HEK293 (cell line): Measurements from ENCODE around the gene ZNF432.

Experiments used
- BCL11A ChIP-seq: fragments of 450-650 bp; formaldehyde crosslinking; IDR thresholded peaks from 2 replicates; pipeline ENCODE4 v1.5.1; 2016; ENCODE audit warnings: low read depth, missing biosample characterization, missing genetic modification characterization
- GLI2 ChIP-seq: fragments of 450-650 bp; formaldehyde crosslinking; IDR thresholded peaks from 2 replicates; pipeline ENCODE4; 2017; ENCODE audit warnings: missing biosample characterization, missing genetic modification characterization, low read depth, borderline replicate concordance
- INSM2 ChIP-seq: fragments of 450-650 bp; formaldehyde crosslinking; IDR thresholded peaks from 2 replicates; pipeline ENCODE4 v1.5.1; 2016; ENCODE audit warnings: missing biosample characterization, missing genetic modification characterization
- KLF1 ChIP-seq: fragments of 450-650 bp; formaldehyde crosslinking; IDR thresholded peaks from 2 replicates; pipeline ENCODE4 v1.5.1; 2016; ENCODE audit warnings: missing biosample characterization, missing genetic modification characterization
- KLF17 ChIP-seq: fragments of 450-650 bp; formaldehyde crosslinking; IDR thresholded peaks from 2 replicates; pipeline ENCODE4 v1.5.1; 2016; ENCODE audit warnings: missing biosample characterization, missing genetic modification characterization
- KLF7 ChIP-seq: fragments of 450-650 bp; formaldehyde crosslinking; IDR thresholded peaks from 2 replicates; pipeline ENCODE4 v1.5.1; 2016; ENCODE audit warnings: missing biosample characterization, missing genetic modification characterization, borderline replicate concordance
- MZF1 ChIP-seq: fragments of 450-650 bp; formaldehyde crosslinking; IDR thresholded peaks from 2 replicates; pipeline ENCODE4 v1.5.1; 2017; ENCODE audit warnings: missing biosample characterization, missing genetic modification characterization, borderline replicate concordance
- PRDM4 ChIP-seq: fragments of 450-650 bp; formaldehyde crosslinking; IDR thresholded peaks from 2 replicates; pipeline ENCODE4 v1.5.1; 2017; ENCODE audit warnings: missing biosample characterization, missing genetic modification characterization
- PRDM6 ChIP-seq: fragments of 450-650 bp; formaldehyde crosslinking; IDR thresholded peaks from 2 replicates; pipeline ENCODE4 v1.5.1; 2017; ENCODE audit warnings: missing biosample characterization, missing genetic modification characterization
- REPIN1 ChIP-seq: fragments of 450-650 bp; formaldehyde crosslinking; IDR thresholded peaks from 2 replicates; pipeline ENCODE4 v1.5.1; 2017; ENCODE audit warnings: missing biosample characterization, missing genetic modification characterization, low read depth
- TCF7L2 ChIP-seq: IDR thresholded peaks from 2 replicates; pipeline ENCODE4 v1.6.1; 2011; ENCODE audit warnings: low read depth, mild to moderate bottlenecking, inconsistent platforms, low read length, moderate library complexity, borderline replicate concordance
- YY1 ChIP-seq: fragments of 450-650 bp; formaldehyde crosslinking; IDR thresholded peaks from 2 replicates; pipeline ENCODE4 v1.5.1; 2018; ENCODE audit warnings: missing biosample characterization, missing genetic modification characterization
- ZBTB11 ChIP-seq: fragments of 450-650 bp; formaldehyde crosslinking; conservative IDR thresholded peaks from 2 replicates; pipeline ENCODE4 v1.5.1; 2016; ENCODE audit warnings: low read depth, missing biosample characterization, missing genetic modification characterization
- ZFHX2 ChIP-seq: fragments of 450-650 bp; formaldehyde crosslinking; conservative IDR thresholded peaks from 2 replicates; pipeline ENCODE4 v1.5.1; 2016; ENCODE audit warnings: missing biosample characterization, missing genetic modification characterization
- ZFP3 ChIP-seq: fragments of 450-650 bp; formaldehyde crosslinking; IDR thresholded peaks from 2 replicates; pipeline ENCODE4 v1.5.1; 2016; ENCODE audit warnings: low read depth, missing biosample characterization, missing genetic modification characterization
- ZNF18 ChIP-seq: fragments of 450-650 bp; formaldehyde crosslinking; IDR thresholded peaks from 2 replicates; pipeline ENCODE4 v1.5.1; 2016; ENCODE audit warnings: missing biosample characterization, missing genetic modification characterization
- ZNF2 ChIP-seq: fragments of 450-650 bp; formaldehyde crosslinking; IDR thresholded peaks from 2 replicates; pipeline ENCODE4 v1.5.1; 2016; ENCODE audit warnings: missing biosample characterization, missing genetic modification characterization
- ZNF248 ChIP-seq: fragments of 450-650 bp; formaldehyde crosslinking; IDR thresholded peaks from 2 replicates; pipeline ENCODE4 v1.5.1; 2017; ENCODE audit warnings: missing biosample characterization, missing genetic modification characterization
- ZNF311 ChIP-seq: fragments of 450-650 bp; formaldehyde crosslinking; IDR thresholded peaks from 2 replicates; pipeline ENCODE4 v1.5.1; 2017; ENCODE audit warnings: missing biosample characterization, missing genetic modification characterization, borderline replicate concordance
- ZNF37A ChIP-seq: fragments of 450-650 bp; IDR thresholded peaks from 2 replicates; pipeline ENCODE4 v1.5.1; 2018; ENCODE audit warnings: missing biosample characterization, missing genetic modification characterization
- ZNF530 ChIP-seq: fragments of 450-650 bp; formaldehyde crosslinking; IDR thresholded peaks from 2 replicates; pipeline ENCODE4 v1.5.1; 2016; ENCODE audit warnings: low read depth, missing biosample characterization, missing genetic modification characterization
- ZNF549 ChIP-seq: fragments of 450-650 bp; IDR thresholded peaks from 2 replicates; pipeline ENCODE4 v1.5.1; 2018; ENCODE audit warnings: missing biosample characterization, missing genetic modification characterization, mild to moderate bottlenecking, inconsistent platforms, moderate library complexity
- ZNF560 ChIP-seq: fragments of 450-650 bp; formaldehyde crosslinking; IDR thresholded peaks from 2 replicates; pipeline ENCODE4 v1.5.1; 2017; ENCODE audit warnings: missing biosample characterization, missing genetic modification characterization, borderline replicate concordance
- ZNF660 ChIP-seq: fragments of 450-650 bp; IDR thresholded peaks from 2 replicates; pipeline ENCODE4 v1.5.1; 2018; ENCODE audit warnings: missing biosample characterization, mild to moderate bottlenecking, missing genetic modification characterization
- ZNF664 ChIP-seq: fragments of 450-650 bp; formaldehyde crosslinking; IDR thresholded peaks from 2 replicates; pipeline ENCODE4 v1.5.1; 2016; ENCODE audit warnings: missing biosample characterization, missing genetic modification characterization
- ZNF670 ChIP-seq: fragments of 450-650 bp; formaldehyde crosslinking; IDR thresholded peaks from 2 replicates; pipeline ENCODE4 v1.5.1; 2016; ENCODE audit warnings: missing biosample characterization, missing genetic modification characterization, low read depth

Gene ZNF432

GRCh38 chr19:51986309-51987291 lies 62.0 kb downstream of the ZNF432 start, which contains the start of gene ZNF350 (continued):
- TF ChIP-seq ZNF660 (tag by site-specific recombination): peak; percentile 95
- TF ChIP-seq PRDM6: no peak
- no peak for TF ChIP-seq ZNF2
- TF ChIP-seq PRDM4: no peak
- no peak for TF ChIP-seq BCL11A
- TF ChIP-seq TCF7L2: peak; percentile 82; the same call in 1 of the 2 replicates
- TF ChIP-seq KLF17: no peak
- TF ChIP-seq KLF1 (tag by site-specific recombination): no peak
- TF ChIP-seq ZNF530 (tag by site-specific recombination): no peak
- TF ChIP-seq REPIN1 (tag by site-specific recombination): no peak
- TF ChIP-seq ZNF18 (tag by site-specific recombination): peak; percentile 67
- 0 out of 2 replicates have a peak, but pooled peaks have one; percentile 12 for TF ChIP-seq ZNF37A
- no peak for TF ChIP-seq ZFHX2 (tag by site-specific recombination)
- TF ChIP-seq MZF1 (tag by site-specific recombination): no peak; the same call in 1 of the 2 replicates
- no peak for TF ChIP-seq KLF7
- TF ChIP-seq GLI2 (tag by site-specific recombination): no peak
- TF ChIP-seq ZBTB11: peak; percentile 67
- no peak for TF ChIP-seq ZNF311
- no peak for TF ChIP-seq ZNF560
- peak; percentile 98 for TF ChIP-seq YY1 (tag by site-specific recombination)
- TF ChIP-seq ZFP3 (tag by site-specific recombination): no peak
- TF ChIP-seq INSM2 (tag by site-specific recombination): no peak
- no peak for TF ChIP-seq ZNF549
- TF ChIP-seq ZNF670 (tag by site-specific recombination): no peak
- no peak for TF ChIP-seq ZNF664 (tag by site-specific recombination)
- no peak for TF ChIP-seq ZNF248 (tag by site-specific recombination)
- TF ChIP-seq, all 188 proteins: peak for 36
